Endothelial cell of umbilical vein (primary cell): ENCODE results near the gene SNAPIN.

Experiments used
- EZH2 ChIP-seq: IDR thresholded peaks from 2 replicates; pipeline ENCODE4 v1.6.1; 2012; ENCODE audit warnings: borderline replicate concordance, low read depth, mild to moderate bottlenecking, moderate library complexity, low read length, inconsistent platforms; ENCODE audit not compliant: severe bottlenecking
- MAX ChIP-seq: IDR thresholded peaks from 2 replicates; pipeline ENCODE4 v1.6.1; 2011; ENCODE audit not compliant: insufficient read depth, insufficient read length
- POLR2A ChIP-seq: IDR thresholded peaks from 2 replicates; pipeline ENCODE4 v1.6.1; 2012; ENCODE audit warnings: low read depth, mild to moderate bottlenecking, control low read depth, low read length
- POLR2AphosphoS5 ChIP-seq: IDR thresholded peaks from 2 replicates; pipeline ENCODE4 v1.6.1; 2012; ENCODE audit warnings: low read depth, mild to moderate bottlenecking, control low read depth, low read length, moderate library complexity; ENCODE audit not compliant: insufficient read depth
- TF ChIP-seq, protein P1 (sequence below), 2 donors: IDR thresholded peaks; 1 replicate in 1 of 2; 2 replicates in 1 of 2; pipeline ENCODE4 v1.5.1; 2011; ENCODE audit warnings: low read length in 2 of 2, mild to moderate bottlenecking in 2 of 2, moderate library complexity in 2 of 2, control low read depth in 1 of 2, inconsistent platforms in 1 of 2, low read depth in 1 of 2; ENCODE audit not compliant: insufficient read depth in 1 of 2; ENCODE audit errors: extremely low read depth in 1 of 2

GRCh38 chr1:153615406-153615805 lies 43.1 kb upstream of the SNAPIN start:
- TF ChIP-seq POLR2A (no peak), MAX (no peak), POLR2AphosphoS5 (no peak), EZH2 (no peak)
- TF ChIP-seq, protein P1, sequence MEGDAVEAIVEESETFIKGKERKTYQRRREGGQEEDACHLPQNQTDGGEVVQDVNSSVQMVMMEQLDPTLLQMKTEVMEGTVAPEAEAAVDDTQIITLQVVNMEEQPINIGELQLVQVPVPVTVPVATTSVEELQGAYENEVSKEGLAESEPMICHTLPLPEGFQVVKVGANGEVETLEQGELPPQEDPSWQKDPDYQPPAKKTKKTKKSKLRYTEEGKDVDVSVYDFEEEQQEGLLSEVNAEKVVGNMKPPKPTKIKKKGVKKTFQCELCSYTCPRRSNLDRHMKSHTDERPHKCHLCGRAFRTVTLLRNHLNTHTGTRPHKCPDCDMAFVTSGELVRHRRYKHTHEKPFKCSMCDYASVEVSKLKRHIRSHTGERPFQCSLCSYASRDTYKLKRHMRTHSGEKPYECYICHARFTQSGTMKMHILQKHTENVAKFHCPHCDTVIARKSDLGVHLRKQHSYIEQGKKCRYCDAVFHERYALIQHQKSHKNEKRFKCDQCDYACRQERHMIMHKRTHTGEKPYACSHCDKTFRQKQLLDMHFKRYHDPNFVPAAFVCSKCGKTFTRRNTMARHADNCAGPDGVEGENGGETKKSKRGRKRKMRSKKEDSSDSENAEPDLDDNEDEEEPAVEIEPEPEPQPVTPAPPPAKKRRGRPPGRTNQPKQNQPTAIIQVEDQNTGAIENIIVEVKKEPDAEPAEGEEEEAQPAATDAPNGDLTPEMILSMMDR (IDR thresholded peaks at IDR 0.05; ENCODE audit: extremely low read depth in 1 of 2, insufficient read depth in 1 of 2, low read depth in 1 of 2, low read length in 2 of 2) = no peak
